GDM1 (cell line): Measurements from ENCODE around the gene GALNT18.
A peak's percentile ranks its signal among the peaks of the same experiment; 100 is the strongest.

Experiments used
- DNase-seq: peaks from one replicate; lab custom pipeline; 2025; lab: John Stamatoyannopoulos, UW

GALNT18 gene

DNA sequence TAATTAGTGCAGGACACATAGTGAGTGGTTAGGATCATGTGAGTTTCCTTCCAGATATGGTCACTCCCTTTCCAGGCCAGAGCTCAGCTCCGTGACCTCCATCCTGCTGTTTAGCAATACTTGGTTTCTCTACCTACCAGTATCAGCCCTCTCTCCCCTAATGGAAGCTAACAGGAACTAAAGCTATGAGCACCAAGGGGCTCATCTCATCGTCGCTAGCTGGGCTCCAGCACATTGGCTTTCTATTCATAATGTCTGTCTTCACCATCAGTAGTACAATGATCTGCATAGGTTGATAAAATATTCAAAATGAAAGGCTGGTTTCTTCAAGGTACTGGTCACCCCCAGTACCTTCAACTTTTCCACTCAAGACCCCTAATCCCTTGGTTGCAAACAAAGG is 2.4 kb upstream of the GALNT18 start:
- DNase-seq: no peak

DNA sequence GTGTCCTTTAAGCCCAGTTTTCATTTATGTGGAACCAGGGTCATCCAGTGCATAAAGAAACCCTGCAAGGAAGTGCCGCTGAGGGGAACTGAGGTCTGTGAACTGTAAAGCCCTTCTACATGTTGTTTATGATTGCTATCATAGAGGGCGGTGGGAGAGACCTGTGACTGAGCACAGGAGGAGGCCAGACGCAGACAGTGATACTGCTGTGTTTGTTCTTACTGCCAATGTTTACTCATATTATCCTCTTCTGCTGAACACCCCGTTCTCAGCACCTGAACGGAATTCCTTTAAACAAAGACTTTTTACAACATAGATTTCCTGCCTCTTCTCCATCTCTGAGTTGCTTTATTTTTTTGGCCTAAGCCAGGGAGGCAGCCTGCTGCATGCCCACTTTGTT is 967 bp upstream of the GALNT18 start:
- no peak for DNase-seq

DNA sequence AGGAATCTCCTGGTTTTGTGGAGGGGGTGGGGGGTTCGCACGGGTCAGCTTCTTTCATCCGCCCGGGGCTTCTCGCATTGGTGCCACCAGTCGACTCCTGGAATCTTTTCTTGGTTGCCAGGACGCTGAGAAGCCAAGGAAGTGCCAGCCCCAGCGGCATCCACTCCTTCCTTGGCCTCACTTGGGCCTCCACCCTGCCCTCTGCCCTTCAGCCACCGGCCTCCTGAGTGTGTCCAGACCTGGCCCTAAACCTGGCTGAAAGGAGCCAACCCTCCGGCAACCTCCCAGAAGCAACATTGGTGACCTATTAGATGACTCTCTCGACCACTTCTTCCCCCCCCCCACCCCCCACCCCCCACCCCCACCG is 518 bp upstream of the GALNT18 start:
- no peak for DNase-seq

DNA sequence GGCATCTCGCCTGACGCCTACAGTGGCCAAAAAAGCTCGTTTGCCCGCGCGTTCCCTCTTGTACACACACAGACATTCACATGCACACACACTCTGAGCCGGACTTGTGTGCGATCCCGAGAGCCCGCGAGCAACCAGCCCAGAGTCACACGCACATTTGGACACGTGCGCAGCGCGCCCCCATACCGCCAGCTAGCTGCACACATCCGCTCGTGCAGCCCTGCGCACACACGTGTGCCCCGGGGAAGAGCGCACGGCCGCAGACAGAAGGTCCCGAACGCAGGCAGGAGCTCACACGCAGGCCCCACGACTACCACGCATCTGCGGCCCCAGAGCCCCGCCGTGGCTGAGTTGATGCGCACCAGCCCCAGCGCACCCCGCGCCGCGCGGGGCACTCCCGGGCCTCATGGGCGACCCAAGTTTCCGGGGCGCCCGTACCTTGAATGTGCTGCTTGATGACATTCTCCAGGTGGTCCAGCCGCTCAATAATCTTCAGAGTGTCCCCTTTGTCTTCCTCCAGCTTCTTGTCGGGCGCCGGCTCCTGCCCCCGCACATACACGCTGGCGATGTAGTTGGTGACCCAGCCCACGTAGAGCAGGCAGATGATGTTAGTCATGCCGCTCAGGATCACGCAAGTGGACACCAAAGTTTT is 758 bp downstream of the GALNT18 start:
- DNase-seq: peak; percentile 6

DNA sequence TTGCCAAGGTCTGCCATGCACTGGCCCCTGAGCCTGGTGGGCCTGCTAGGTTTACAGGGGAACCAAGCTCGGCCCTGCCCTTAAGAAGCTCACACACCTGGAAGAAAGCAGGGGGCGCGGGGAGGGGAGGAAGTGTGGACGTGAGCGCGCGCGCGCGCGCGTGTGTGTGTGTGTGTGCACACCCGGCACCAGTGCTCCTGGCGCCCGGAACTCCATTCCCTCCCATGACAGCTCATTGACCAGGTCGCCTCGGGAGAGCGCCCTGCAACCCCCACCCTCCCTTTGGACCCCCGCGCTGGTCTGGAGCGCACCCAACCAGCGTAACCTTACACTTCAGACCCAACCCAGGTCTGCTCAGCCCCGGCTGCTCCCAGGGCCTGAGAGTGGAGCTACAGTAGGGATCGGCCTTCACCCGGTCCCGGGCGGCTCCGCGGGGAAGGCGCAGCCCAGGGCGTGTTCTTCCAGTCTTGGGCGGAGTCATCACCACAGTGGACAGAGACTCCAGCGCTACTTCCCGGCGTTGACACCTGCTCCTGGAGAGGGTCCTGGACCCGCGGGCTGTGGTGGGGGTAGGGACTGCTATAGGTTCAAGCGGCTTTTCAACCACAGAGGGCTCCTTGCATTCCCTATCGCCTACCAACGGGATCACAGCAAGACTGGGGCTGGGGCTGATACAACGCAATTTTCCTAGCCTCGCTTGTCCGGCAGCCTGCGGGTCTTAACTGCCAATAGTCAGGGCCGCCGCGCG is 1.5 kb downstream of the GALNT18 start:
- DNase-seq: no peak

DNA sequence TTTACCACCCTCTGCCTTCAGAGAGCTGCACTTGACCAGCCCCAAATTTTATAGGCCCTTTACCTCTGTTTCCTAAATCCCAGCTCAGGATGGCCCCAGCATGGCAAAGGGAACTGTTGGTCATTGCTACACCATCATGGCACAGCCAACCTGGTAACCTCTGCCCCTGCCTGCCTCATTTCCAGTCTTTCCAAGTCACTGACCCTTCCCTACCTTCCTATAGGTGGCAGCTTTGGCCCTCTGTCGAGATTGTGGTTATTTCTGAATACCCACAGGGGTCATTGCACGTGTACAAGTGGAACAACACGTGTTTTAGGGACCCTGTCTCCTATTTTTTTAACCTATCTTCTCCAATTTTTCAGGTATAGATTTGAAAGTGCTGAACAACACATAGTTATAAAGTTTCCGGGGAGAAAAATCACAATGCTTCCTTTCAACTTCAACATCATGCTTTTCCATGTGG is 2.8 kb downstream of the GALNT18 start:
- DNase-seq: no peak

DNA sequence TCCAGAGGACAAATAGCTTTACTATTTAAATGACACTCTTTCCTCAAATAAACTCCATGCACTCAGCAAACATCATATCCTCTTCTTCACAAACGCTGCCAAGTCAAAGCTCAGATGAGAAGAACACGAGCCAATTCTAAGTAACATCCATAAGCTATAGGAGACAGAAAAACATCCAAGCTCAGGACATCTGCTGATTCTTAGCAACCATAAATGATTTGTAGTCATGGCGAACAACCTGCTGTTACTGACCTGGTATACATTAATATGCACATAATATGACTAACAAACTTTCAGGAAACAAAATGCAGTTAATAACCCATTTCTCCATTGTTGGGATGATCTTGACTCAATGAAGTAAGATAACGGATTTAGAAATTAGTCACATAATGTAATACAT is 6.7 kb downstream of the GALNT18 start:
- DNase-seq: no peak

DNA sequence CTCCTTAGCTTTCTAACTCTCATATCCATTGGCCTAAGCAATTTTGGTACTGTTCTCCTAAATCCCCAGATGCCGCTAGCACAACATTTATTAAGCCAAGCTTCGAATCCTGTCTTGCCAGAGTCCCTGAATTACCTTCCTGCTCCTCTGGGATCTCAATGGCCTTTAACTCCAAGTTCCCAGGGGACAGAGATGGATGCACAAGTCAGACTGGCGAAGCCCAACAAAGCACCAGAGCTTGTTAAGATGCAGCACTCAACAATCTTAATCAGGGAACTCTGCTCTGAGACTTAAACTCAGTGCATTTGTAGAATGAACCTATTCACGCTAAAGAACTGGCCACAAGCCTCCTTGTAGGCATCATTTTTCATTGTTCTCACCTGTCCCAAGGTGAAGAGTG is 9.4 kb downstream of the GALNT18 start:
- DNase-seq: no peak

DNA sequence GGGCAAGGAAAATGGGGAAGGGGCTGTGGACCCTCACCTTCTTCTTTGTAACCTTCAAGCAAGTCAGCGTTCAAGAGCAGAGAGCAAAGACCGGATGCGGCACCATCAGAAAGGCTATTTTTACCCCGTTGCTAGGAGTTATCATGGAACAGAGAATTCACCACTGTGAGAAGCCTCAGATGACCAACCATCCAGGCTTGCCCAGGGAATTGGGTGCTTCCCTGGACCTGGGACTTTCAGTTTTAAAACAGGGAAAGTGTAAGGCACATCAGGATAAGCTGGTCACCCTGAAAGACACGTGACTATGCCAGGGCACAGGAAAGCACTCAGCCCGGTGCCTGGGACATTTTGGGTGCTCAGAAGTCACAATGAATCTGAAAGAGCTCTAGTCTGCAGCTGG is 10.4 kb downstream of the GALNT18 start:
- DNase-seq: no peak

DNA sequence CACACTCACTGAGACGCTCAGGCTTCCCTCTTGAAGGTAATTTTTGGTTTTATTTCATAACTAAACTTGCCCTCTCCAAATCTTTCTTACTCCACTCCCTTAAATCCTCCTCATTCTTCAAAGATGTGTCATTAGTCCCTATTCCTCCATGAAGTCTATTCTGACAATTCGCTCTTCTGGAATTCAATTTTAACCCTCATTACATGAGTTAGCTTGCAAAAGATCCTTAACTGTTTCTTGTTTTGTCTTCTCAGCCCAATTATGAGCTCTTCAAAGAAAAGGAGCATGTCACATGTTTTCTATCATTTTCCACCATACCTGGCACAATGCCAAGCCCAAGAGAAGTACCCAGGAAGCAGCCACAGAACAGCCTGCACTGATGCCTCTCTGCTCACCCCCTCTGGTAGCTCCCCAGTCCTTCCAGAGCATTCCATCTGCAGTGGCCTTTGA is 13.0 kb downstream of the GALNT18 start:
- DNase-seq: no peak

DNA sequence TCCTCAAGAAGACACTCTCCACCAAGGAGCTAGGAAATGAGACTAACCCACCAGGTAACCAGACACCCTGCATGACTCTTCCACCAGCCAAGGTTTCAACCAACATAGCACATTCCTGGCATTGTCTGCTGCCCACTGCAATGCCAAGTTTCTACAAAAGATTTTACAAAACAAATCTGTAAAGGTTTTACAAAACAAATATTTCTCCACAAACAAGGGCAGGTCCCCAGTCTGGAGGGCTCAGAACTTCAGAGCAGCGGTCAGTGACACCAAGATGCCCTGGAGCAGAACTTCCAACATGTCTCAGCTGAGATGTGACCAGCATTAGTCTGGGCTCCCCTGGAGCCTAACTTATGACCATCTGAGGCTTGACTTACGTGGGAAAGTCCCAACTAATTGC is 14.0 kb downstream of the GALNT18 start:
- DNase-seq: no peak

DNA sequence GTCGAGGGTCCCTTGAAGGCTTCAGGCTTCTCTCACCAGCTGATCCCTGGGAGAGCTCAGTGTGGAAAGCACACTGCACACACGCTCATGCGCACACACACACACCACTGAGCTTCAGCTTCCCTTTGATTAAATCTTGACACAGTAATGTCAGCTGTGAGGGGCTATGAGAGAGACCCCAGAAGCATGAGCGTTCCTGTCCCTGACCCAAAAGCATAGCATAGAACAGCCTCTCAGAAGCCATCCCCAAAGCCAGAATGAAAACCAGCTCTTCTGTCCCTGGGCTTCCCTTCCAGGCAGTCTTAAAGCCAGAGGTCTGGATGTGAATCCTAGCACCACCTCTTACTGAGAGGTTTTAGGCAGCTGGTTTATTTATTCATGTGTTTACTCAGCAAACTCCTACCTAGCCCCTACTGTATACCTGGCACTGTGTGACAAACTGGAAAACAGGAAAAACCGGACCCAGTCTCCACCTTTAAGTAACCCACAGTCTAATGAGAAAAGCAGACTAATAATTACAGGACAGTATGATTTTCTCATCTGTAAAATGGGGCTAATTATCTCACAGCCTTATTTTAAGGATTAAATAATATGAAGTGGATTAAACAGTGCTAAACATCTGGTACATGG is 15.9 kb downstream of the GALNT18 start:
- DNase-seq: no peak

DNA sequence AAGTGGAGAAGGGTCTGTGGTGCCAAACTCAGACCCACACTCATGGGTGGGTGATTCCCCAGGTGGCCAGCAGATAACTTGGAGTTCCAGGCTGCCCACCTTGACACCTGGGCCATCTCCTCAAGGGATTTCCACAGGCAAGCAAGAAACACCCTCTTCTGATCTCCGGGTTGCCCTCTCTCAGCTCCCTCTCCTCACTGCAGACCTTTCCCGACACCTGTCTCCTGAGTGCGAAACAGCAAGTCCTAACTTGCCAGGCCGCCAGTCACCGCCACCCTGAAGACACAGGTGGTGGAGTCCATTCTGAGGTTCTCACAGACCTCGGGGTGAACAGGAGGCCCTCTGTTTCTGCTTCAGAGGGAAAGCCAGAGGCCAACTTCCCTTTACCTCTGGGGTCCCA is 16.6 kb downstream of the GALNT18 start:
- DNase-seq: no peak

DNA sequence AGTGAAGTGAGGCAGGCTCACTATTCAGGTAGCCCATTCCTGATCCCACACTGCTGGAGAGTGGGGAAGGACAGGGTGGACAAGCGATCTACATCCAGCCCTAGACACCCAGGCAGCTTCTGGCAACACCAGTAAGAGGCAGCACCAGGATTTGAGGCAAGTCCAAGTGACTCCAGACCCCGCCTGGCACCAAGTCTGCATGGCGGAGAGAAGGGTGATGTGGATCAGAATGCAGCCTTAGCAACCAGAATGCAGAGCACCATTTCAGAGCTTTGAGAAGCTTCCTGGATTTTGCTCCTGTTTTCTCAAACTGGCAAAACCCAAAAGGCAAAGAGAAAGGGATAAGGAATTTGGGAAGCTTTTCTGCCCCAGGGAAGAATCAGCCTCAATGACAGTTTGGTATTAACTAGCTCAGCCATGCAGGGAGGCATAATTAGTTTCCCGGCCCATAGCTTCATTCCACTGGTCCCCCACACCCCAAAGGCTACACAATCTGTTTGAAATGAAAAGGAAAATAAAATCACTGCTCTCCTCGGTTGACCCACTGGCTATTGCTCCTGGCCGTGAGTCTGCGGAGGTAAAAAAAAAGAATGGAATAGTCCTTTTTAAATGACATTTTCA is 17.3 kb downstream of the GALNT18 start:
- DNase-seq: no peak

DNA sequence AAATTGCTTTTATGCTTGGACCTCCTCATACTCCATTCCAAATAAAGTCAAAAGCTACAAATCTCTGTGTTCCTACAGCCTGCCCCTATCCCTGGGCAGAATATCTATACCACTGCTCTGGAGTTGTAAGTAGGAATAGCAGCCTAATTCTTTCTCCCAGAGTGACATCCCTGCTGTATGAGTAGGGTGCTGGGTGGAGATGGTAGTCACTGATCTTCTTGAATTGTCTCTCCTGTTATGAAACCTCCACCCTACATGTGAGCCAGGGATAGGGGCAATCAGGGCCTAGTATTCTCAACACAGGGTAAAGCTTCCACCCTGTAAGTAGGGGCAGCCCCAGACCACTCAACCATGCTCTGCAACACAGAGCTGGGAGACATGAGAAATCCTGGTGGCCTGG is 19.8 kb downstream of the GALNT18 start:
- no peak for DNase-seq

DNA sequence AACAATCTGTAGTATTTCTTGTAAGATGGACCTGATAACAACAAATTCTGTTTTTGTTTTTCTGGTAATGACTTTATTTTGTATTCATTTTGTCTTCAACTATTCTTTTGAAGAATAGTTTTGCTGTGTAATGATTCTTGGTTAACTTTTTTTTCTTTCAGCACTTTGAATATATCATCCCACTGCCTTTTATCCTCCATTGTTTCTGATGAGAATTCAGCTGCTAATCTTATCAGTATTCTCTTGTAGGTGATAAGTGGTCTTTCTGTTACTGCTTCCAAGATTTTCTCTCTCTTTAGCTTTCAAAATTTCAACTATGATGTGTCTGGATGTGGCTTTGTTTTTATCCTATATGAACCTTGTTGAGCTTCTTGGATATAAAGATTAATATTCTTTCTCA is 21.5 kb downstream of the GALNT18 start:
- DNase-seq: no peak

DNA sequence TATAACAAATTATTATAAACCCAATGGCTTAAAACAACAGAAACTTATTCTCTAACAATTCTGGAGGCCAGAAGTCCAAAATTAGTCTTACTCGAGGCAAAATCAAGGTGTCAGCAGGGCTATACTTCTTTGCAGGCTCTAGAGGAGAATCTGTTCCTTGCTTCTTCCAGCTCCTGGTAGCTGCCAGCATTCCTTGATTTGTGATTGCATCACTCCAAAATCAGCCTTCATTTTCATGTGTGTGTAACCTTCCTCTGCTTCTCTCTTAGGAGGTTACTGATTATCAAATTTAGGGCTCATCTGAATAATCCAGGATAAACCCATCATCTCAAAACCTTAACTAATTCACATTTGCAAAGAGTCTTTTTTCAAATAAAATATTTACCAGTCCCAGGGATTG is 23.6 kb downstream of the GALNT18 start:
- DNase-seq: no peak

DNA sequence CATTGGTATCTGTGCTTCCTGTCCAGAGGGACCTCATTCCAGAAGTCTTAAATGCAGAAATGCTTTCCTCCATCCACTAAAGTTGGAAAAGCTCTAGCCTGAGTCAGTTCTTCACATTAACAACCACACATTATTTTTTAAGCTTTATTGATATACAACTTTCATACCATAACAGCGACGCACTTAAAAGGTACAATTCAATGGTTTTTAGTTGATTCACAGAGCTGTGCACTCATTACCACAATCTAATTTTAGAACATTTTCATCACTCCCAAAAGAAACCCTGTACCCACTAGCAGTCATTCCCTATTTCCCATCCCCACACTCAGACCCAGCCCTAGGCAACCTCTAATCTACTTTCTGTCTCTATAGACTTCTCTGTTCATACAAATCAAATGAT is 27.6 kb downstream of the GALNT18 start:
- no peak for DNase-seq

DNA sequence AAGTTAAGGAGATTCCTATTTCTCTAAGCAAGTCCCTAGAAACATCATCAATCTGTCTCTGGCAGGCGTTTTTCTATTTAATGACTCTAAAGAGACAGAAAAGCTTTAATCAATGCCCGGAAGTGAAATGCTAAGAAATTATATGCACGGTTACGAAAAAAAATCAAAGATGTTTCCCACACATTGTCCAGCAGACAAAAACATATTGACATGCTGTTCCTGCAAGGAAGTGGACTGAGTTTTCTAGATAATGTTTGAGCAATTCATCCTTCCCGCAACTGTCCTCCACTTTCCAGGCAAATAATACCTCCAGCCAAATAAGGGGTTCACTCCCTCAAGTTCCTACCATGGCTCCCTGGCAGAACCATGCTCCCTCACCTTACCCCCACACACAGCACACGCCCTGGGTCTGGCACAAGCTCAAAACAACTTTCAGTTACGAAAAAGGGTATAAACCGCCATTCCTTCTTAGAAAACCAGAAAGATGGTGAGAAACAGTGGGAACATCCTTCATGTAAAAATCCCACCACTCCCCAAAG is 29.6 kb downstream of the GALNT18 start:
- DNase-seq: no peak

DNA sequence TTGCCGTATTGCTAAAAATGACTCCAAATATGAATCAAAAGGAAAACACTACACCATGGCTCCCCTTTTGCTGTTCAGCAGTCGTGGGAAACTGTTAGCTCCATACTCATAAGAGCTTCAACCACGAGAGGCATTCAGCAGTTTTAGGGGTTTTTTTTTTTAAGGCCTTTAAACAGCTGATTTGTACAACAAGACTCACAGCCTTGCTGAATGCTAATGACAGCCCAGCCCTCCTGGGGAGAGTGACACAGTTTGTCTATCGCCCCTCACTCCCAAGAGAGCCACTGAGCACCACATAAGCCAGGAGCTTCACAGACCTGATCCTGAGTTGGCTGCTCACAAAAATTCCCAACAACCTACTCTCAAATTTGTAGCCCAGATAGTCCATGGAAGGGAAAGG is 32.4 kb downstream of the GALNT18 start:
- no peak for DNase-seq

DNA sequence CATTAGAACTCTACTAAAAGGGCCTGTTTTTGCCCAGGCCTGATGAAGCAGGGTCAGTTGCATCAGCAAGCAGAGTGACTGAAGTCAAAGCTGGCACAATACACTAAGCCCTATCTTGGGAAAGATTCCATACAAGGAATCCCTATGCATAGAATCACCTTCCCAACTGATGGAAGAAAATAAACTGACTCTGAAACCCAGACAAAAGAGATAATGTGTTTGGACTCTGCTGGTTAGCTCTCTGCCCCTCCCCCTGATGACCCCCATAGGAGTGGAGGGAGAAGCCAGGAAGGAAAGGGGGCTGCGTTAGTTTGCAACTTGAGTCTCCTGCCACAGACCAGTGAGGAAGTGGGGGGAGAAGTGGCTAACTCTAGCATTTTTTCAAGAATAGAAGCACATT is 32.9 kb downstream of the GALNT18 start:
- peak; percentile 69 for DNase-seq

DNA sequence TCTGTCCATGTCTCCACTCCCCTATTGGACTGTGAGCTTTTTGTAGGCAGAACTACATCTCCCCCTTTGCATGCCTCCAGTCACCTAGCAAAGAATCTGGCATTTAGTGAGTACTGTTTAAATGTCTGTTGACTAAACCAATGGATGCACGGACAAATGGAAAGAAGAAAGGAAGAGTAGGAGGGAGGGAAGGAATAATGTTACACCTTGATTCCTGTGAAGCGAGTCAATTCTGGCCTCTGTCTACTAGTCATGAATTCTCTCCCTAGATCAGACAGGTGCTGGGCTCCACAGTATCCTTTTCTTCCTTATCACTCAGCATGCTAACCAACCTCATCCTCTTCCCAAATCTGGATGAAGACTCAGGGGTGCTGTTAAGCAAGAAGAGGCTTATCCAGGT is 33.6 kb downstream of the GALNT18 start:
- no peak for DNase-seq

DNA sequence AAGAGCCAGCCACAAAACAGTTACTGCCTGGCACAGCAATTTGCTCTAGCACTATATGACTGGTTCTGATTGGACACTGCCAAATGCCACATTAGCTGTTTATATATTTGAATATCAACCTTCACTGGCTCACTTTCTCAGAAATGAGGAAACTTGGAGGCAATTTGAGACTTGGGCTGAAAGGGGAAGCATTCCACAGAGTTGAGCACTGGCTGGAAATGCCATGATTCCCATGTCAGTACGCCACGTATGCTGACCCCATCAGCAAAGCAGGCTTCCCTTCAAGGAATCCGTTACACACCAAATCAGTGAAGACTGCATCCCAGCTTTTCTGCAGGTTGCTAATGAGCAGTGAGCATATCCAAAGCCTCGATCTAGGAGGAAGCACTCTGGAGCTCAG is 34.7 kb downstream of the GALNT18 start:
- DNase-seq: no peak
